DMS79 treated with DMSO at 0.1 percent for 48 hours (cell line): ENCODE results near the gene GPR37.

Experiments
- DNase-seq: peaks from one replicate; lab custom pipeline; 2025; lab: John Stamatoyannopoulos, UW

The GPR37 gene

GRCh38 chr7:124780056-124780455, 14.5 kb upstream of the GPR37 start:
- no peak for DNase-seq

- no peak for DNase-seq
These were observed 14.0 kb upstream of the GPR37 start for GRCh38 chr7:124779620-124780019.

GRCh38 chr7:124779194-124779593, 13.6 kb upstream of the GPR37 start:
- no peak for DNase-seq

- no peak for DNase-seq
These were observed 11.7 kb upstream of the GPR37 start for GRCh38 chr7:124777268-124777667.

GRCh38 chr7:124776153-124776552, 10.6 kb upstream of the GPR37 start:
- DNase-seq, result no peak

GRCh38 chr7:124775422-124775821, 9.8 kb upstream of the GPR37 start:
- no peak for DNase-seq

GRCh38 chr7:124773938-124774337, 8.3 kb upstream of the GPR37 start:
- DNase-seq, result no peak

GRCh38 chr7:124773339-124773738, 7.7 kb upstream of the GPR37 start:
- no peak for DNase-seq

GRCh38 chr7:124769136-124769535, 3.5 kb upstream of the GPR37 start:
- no peak for DNase-seq

GRCh38 chr7:124768525-124768924, 2.9 kb upstream of the GPR37 start:
- DNase-seq, result no peak

GRCh38 chr7:124764847-124765400, 668 bp downstream of the GPR37 start:
- no peak for DNase-seq

- DNase-seq, result no peak
These were observed 1.3 kb downstream of the GPR37 start for GRCh38 chr7:124764051-124764846.

- no peak for DNase-seq
These were observed 2.9 kb downstream of the GPR37 start for GRCh38 chr7:124762611-124763143.

- DNase-seq, result no peak
These were observed 4.4 kb downstream of the GPR37 start for GRCh38 chr7:124761164-124761715.

- DNase-seq, result no peak
These were observed 7.3 kb downstream of the GPR37 start for GRCh38 chr7:124758327-124758726.

GRCh38 chr7:124754576-124755268, 10.9 kb downstream of the GPR37 start:
- no peak for DNase-seq

GRCh38 chr7:124752310-124752709, 13.3 kb downstream of the GPR37 start:
- no peak for DNase-seq

- DNase-seq, result no peak
These were observed 14.6 kb downstream of the GPR37 start for GRCh38 chr7:124751027-124751426.

- DNase-seq, result no peak
These were observed 18.5 kb downstream of the GPR37 start for GRCh38 chr7:124747072-124747471.

- no peak for DNase-seq
These were observed 27.0 kb downstream of the GPR37 start for GRCh38 chr7:124738639-124739038.

- DNase-seq, result no peak
These were observed 27.8 kb downstream of the GPR37 start for GRCh38 chr7:124737760-124738300.

GRCh38 chr7:124728610-124729009, 37.0 kb downstream of the GPR37 start:
- DNase-seq, result no peak
